Hepatocyte (in vitro differentiated cells): ENCODE measurements around the gene SMAD3.

Source experiments
- EZH2 ChIP-seq: fragments of 200-600 bp; sonication (generic); IDR thresholded peaks from 2 replicates; pipeline ENCODE4 v1.6.1; 2016; ENCODE audit warnings: antibody characterized with exemption, mild to moderate bottlenecking, borderline replicate concordance
- EZH2phosphoT487 ChIP-seq: fragments of 200-600 bp; sonication (generic); IDR thresholded peaks from one replicate; pipeline ENCODE4 v1.6.1; 2018; ENCODE audit warnings: antibody characterized with exemption, mild to moderate bottlenecking, low read depth, moderate library complexity; ENCODE audit not compliant: unreplicated experiment, severe bottlenecking
- TF ChIP-seq, protein P1 (sequence below): fragments of 200-600 bp; sonication (generic); IDR thresholded peaks from 2 replicates; pipeline ENCODE4 v1.5.1; 2016; ENCODE audit warnings: antibody characterized with exemption, mild to moderate bottlenecking; ENCODE audit not compliant: poor library complexity

DNA sequence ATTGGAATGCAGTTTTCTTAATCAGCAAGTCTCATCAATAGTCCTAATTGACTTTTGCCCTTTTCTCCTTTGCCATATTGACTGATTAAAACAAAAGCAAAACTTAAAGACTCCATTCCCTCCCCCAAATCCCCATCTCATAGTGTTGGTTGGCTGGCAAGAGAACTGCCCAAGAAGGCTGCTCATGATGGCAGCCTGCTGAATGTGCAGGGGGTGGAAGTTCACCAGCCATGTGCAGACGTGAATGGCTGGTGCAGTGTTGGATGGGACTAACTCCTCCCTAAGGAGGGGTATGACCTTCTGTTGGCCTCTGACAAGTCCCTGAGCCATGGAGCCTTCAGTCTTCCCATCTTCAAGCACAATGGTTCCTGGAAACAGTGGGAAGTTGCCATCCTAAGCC is 7.0 kb downstream of the SMAD3 start:
- TF ChIP-seq EZH2 (no peak), EZH2phosphoT487 (no peak)
- TF ChIP-seq, protein P1, sequence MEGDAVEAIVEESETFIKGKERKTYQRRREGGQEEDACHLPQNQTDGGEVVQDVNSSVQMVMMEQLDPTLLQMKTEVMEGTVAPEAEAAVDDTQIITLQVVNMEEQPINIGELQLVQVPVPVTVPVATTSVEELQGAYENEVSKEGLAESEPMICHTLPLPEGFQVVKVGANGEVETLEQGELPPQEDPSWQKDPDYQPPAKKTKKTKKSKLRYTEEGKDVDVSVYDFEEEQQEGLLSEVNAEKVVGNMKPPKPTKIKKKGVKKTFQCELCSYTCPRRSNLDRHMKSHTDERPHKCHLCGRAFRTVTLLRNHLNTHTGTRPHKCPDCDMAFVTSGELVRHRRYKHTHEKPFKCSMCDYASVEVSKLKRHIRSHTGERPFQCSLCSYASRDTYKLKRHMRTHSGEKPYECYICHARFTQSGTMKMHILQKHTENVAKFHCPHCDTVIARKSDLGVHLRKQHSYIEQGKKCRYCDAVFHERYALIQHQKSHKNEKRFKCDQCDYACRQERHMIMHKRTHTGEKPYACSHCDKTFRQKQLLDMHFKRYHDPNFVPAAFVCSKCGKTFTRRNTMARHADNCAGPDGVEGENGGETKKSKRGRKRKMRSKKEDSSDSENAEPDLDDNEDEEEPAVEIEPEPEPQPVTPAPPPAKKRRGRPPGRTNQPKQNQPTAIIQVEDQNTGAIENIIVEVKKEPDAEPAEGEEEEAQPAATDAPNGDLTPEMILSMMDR = no peak
